Stimulated activated CD8-positive, alpha-beta memory T cell treated with anti-CD3 and anti-CD28 coated beads, Interleukin-7, amount 100 ng/mL, for 1 hour (primary cell): ENCODE measurements around the gene UBE2D4.
"Not testable (repeated sequence)": the region's sequence is repeated elsewhere in the genome, so short reads cannot be mapped to it uniquely, and the experiment has no call there.

Experiments used
- DNase-seq, 2 donors: peaks; one replicate each; pipeline ENCODE4 v3.0.0-alpha.2; 2020; ENCODE audit warnings: low read depth in 2 of 2

Gene UBE2D4

GRCh38 chr7:43966392-43966791 is 40.2 kb downstream of the UBE2D4 start:
- DNase-seq = not testable (repeated sequence)

- DNase-seq = not testable (repeated sequence)
Observed at GRCh38 chr7:43968172-43969040, 42.2 kb downstream of the UBE2D4 start.

- DNase-seq = not testable (repeated sequence)
Observed at GRCh38 chr7:43969586-43969985, 43.4 kb downstream of the UBE2D4 start.

GRCh38 chr7:43970698-43971097 is 44.5 kb downstream of the UBE2D4 start:
- DNase-seq = not testable (repeated sequence)

GRCh38 chr7:43974033-43974573 is 47.9 kb downstream of the UBE2D4 start:
- DNase-seq = not testable (repeated sequence)

GRCh38 chr7:43974725-43975482 is 48.7 kb downstream of the UBE2D4 start:
- not testable (repeated sequence) for DNase-seq

- DNase-seq = no peak
Observed at GRCh38 chr7:43977525-43977924, 51.3 kb downstream of the UBE2D4 start.

- not testable (repeated sequence) for DNase-seq
Observed at GRCh38 chr7:43978102-43978501, 51.9 kb downstream of the UBE2D4 start.

GRCh38 chr7:43982848-43983247 is 56.6 kb downstream of the UBE2D4 start:
- not testable (repeated sequence) for DNase-seq

- DNase-seq = not testable (repeated sequence)
Observed at GRCh38 chr7:43983736-43984135, 57.5 kb downstream of the UBE2D4 start.

- peak; percentile 72 to 75 for DNase-seq
Observed at GRCh38 chr7:43985904-43986864, 59.9 kb downstream of the UBE2D4 start.

- DNase-seq = not testable (repeated sequence)
Observed at GRCh38 chr7:43987476-43987875, 61.2 kb downstream of the UBE2D4 start.

- DNase-seq = not testable (repeated sequence)
Observed at GRCh38 chr7:43990011-43990585, 63.9 kb downstream of the UBE2D4 start.

GRCh38 chr7:43990829-43991228 is 64.6 kb downstream of the UBE2D4 start:
- DNase-seq = not testable (repeated sequence)

- DNase-seq = not testable (repeated sequence)
Observed at GRCh38 chr7:43992896-43993295, 66.7 kb downstream of the UBE2D4 start.

- not testable (repeated sequence) for DNase-seq
Observed at GRCh38 chr7:43994681-43995080, 68.4 kb downstream of the UBE2D4 start.

GRCh38 chr7:43997532-43997931 is 71.3 kb downstream of the UBE2D4 start, which contains the start of gene SPDYE1:
SPDYE1 (plus strand) TSS chr7:43997897; CDS start chr7:43999950, 2,053 bp downstream.
- DNase-seq = not testable (repeated sequence)
